Loucy (cell line): ENCODE measurements around the gene DNAJB6.

Experiments used
- EZH2phosphoT487 ChIP-seq: fragments of 200-600 bp; IDR thresholded peaks from 2 replicates; pipeline ENCODE4 v1.6.1; 2018; ENCODE audit warnings: antibody characterized with exemption, mild to moderate bottlenecking, moderate library complexity, borderline replicate concordance
- TF ChIP-seq, protein P1 (sequence below): fragments of 200-600 bp; sonication (generic); conservative IDR thresholded peaks from 2 replicates; pipeline ENCODE4 v1.5.1; 2014; ENCODE audit warnings: mild to moderate bottlenecking, antibody characterized with exemption, low read length

DNA sequence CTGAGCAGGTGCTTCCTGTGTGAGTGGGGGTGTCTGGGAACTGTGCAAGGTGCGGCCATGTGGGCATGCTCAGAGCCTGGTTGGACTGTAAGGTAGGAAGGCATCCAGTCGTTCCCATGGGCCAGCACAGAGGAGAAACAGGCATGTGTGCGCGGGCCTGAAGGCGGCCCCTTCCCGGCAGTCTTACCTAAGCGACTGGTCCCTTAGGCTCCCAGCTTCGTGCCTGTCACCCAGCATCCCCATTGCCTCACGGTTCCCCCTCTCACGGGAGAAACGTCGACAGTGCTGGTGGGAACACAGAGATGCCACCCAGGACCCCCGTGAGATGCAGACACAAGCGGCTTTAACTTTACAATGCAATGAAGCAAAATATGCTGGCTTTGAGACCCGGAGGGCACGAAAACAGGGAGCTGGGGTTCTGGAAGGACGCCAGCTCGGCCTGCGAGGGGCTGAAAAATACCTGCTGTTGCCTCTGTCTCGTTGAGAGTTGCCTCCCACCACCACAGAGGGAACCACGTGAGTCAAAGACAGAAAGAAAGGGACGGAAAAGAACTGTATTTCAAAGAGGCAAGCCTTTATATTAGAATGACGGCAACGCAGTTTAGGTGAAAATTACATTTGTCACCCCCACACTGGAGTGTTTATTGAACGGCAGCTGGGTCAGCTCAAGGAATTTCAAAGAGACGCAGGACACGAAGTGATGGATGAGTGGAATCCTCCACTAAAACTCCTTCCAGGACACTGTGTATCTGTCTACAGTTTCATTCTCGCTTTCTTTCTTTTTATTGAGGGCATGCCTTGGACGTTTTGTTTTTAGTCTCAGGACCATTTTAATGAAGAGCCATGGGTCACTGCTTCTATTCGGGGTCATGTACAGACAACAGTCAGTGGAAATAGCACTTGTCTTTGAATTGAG is 128.4 kb downstream of the DNAJB6 start:
- TF ChIP-seq, protein P1, sequence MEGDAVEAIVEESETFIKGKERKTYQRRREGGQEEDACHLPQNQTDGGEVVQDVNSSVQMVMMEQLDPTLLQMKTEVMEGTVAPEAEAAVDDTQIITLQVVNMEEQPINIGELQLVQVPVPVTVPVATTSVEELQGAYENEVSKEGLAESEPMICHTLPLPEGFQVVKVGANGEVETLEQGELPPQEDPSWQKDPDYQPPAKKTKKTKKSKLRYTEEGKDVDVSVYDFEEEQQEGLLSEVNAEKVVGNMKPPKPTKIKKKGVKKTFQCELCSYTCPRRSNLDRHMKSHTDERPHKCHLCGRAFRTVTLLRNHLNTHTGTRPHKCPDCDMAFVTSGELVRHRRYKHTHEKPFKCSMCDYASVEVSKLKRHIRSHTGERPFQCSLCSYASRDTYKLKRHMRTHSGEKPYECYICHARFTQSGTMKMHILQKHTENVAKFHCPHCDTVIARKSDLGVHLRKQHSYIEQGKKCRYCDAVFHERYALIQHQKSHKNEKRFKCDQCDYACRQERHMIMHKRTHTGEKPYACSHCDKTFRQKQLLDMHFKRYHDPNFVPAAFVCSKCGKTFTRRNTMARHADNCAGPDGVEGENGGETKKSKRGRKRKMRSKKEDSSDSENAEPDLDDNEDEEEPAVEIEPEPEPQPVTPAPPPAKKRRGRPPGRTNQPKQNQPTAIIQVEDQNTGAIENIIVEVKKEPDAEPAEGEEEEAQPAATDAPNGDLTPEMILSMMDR, result no peak
- TF ChIP-seq EZH2phosphoT487, result no peak
